ENCODE data around the gene LIN7B. TPM values are rescaled to one million over a fixed set of nuclear protein-coding genes. Genes with fewer than 3 reads are reported as not detected.

LIN7B gene
- total and polyA plus RNA-seq, 2 of the 13 experiments (the other 11 are each of a cell fraction or from before 2014, with no cell fraction given), result 5.3 to 7.6 TPM

DNA sequence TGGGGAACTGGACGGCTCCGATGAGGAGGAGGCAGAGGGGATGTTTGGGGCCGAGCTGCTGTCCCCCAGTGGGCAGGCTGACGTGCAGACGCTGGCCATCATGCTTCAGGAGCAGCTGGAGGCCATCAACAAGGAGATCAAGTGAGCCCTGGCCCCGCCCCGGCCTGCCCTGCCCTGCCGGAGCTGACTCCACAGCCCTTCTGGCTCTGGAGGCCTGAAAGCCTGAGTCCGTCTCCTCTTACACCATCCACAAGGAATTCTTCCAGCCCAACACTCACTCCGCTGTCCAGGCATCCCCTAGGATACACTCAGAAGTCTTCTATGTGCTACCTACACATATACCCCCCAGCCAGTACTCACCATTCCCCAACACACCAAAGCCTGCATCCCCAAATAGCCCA, 22.6 kb downstream of the LIN7B start (continued):
- TF ChIP-seq HOXD1 (CRISPR knock-in tag; IDR thresholded peaks at IDR 0.05) (no peak), FOXO4 (CRISPR knock-in tag; conservative IDR thresholded peaks at IDR 0.05) (no peak), IRF2 (CRISPR knock-in tag; IDR thresholded peaks at IDR 0.05) (no peak), CHD4 (IDR thresholded peaks at IDR 0.05; ENCODE audit: borderline replicate concordance, low read length) (no peak), KLF6 (CRISPR knock-in tag; IDR thresholded peaks at IDR 0.05) (no peak)
- TF ChIP-seq, protein P1, sequence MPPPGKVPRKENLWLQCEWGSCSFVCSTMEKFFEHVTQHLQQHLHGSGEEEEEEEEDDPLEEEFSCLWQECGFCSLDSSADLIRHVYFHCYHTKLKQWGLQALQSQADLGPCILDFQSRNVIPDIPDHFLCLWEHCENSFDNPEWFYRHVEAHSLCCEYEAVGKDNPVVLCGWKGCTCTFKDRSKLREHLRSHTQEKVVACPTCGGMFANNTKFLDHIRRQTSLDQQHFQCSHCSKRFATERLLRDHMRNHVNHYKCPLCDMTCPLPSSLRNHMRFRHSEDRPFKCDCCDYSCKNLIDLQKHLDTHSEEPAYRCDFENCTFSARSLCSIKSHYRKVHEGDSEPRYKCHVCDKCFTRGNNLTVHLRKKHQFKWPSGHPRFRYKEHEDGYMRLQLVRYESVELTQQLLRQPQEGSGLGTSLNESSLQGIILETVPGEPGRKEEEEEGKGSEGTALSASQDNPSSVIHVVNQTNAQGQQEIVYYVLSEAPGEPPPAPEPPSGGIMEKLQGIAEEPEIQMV (CRISPR knock-in tag; IDR thresholded peaks at IDR 0.05; ENCODE audit: low read depth), result no peak
- TF ChIP-seq, protein P2, sequence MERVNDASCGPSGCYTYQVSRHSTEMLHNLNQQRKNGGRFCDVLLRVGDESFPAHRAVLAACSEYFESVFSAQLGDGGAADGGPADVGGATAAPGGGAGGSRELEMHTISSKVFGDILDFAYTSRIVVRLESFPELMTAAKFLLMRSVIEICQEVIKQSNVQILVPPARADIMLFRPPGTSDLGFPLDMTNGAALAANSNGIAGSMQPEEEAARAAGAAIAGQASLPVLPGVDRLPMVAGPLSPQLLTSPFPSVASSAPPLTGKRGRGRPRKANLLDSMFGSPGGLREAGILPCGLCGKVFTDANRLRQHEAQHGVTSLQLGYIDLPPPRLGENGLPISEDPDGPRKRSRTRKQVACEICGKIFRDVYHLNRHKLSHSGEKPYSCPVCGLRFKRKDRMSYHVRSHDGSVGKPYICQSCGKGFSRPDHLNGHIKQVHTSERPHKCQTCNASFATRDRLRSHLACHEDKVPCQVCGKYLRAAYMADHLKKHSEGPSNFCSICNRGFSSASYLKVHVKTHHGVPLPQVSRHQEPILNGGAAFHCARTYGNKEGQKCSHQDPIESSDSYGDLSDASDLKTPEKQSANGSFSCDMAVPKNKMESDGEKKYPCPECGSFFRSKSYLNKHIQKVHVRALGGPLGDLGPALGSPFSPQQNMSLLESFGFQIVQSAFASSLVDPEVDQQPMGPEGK (CRISPR knock-in tag; IDR thresholded peaks at IDR 0.05), result no peak

- no TSS peak for BruUV-seq (replicated peaks)
- H3K4me2 ChIP-seq (ENCODE audit: low read depth, low read length), result no peak overlapping the region
- H3K4me3 ChIP-seq (replicated peaks in 1 of 3; ENCODE audit: insufficient read depth in 1 of 3, low read depth in 2 of 3, low read length in 3 of 3), result no peak overlapping the region
- H3K9me3 ChIP-seq (ENCODE audit: low read length), result no peaks in the 10 kb centered on the region
- ATAC-seq (no peak), FAIRE-seq (no peak), DNase-seq (ENCODE audit: low spot score) (no peak)
- no peaks in the 10 kb centered on the region for H4K20me1 ChIP-seq (ENCODE audit: insufficient read depth, low read length)
- H3K27ac ChIP-seq (ENCODE audit: extremely low read length, insufficient read depth, low read length), result no peak overlapping the region
- WGBS (ENCODE audit: low lambda C conversion rate), result 90% methylated on average over 5 of the region's 7 CpGs
- intact Hi-C loops (cut with micrococcal nuclease; ENCODE audit: unreplicated experiment), result no loop called here
- no peak overlapping the region for H3K9ac ChIP-seq (ENCODE audit: insufficient read depth, low read depth, low read length)
- no peaks in the 10 kb centered on the region for H3K36me3 ChIP-seq (replicated peaks in 1 of 2; ENCODE audit: control insufficient read depth in 1 of 2, insufficient read depth in 2 of 2, low read length in 2 of 2)
- H3K4me1 ChIP-seq (ENCODE audit: insufficient read depth, low read length), result peaks cover 9% of the 10 kb centered on the region
- POLR2A ChIA-PET, result no interaction called here
- CTCF ChIA-PET (ENCODE audit: low intra/inter-chr PET ratio, low total read pairs), result no interaction called here
- H2AFZ ChIP-seq (ENCODE audit: low read length), result no peak overlapping the region
- no peaks in the 10 kb centered on the region for H3K27me3 ChIP-seq (ENCODE audit: control insufficient read depth in 1 of 2, insufficient read depth in 2 of 2, low read length in 2 of 2)
- no peaks in the 10 kb centered on the region for H3K79me2 ChIP-seq (ENCODE audit: insufficient read depth, low read length)
- in situ Hi-C loops (cut with HindIII; ENCODE audit: extremely low pct_ligation_motif_present, low pct_unique_long_range_greater_than_20kb), result no loop called here
- TF ChIP-seq, protein P3, sequence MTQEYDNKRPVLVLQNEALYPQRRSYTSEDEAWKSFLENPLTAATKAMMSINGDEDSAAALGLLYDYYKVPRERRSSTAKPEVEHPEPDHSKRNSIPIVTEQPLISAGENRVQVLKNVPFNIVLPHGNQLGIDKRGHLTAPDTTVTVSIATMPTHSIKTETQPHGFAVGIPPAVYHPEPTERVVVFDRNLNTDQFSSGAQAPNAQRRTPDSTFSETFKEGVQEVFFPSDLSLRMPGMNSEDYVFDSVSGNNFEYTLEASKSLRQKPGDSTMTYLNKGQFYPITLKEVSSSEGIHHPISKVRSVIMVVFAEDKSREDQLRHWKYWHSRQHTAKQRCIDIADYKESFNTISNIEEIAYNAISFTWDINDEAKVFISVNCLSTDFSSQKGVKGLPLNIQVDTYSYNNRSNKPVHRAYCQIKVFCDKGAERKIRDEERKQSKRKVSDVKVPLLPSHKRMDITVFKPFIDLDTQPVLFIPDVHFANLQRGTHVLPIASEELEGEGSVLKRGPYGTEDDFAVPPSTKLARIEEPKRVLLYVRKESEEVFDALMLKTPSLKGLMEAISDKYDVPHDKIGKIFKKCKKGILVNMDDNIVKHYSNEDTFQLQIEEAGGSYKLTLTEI (CRISPR knock-in tag; conservative IDR thresholded peaks at IDR 0.05), result no peak
- TF ChIP-seq, protein P4, sequence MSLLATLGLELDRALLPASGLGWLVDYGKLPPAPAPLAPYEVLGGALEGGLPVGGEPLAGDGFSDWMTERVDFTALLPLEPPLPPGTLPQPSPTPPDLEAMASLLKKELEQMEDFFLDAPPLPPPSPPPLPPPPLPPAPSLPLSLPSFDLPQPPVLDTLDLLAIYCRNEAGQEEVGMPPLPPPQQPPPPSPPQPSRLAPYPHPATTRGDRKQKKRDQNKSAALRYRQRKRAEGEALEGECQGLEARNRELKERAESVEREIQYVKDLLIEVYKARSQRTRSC (CRISPR knock-in tag; IDR thresholded peaks at IDR 0.05; ENCODE audit: low read depth), result no peak
- TF ChIP-seq RFX3 (CRISPR knock-in tag; IDR thresholded peaks at IDR 0.05), result no peak
- TF ChIP-seq ZNF740 (CRISPR knock-in tag; IDR thresholded peaks at IDR 0.05), result no peak
- no peak for TF ChIP-seq ZNF335 (CRISPR knock-in tag; IDR thresholded peaks at IDR 0.05)
- TF ChIP-seq ZMYM4 (CRISPR knock-in tag; IDR thresholded peaks at IDR 0.05), result no peak
- no peak for TF ChIP-seq DNMT3B (CRISPR knock-in tag; conservative IDR thresholded peaks at IDR 0.05)
- no peak for TF ChIP-seq HIC2 (CRISPR knock-in tag; IDR thresholded peaks at IDR 0.05; ENCODE audit: low read depth)
These were observed 26.8 kb downstream of the LIN7B start for GRCh38 chr19:49140951-49141350.

Data from HepG2 (cell line).